Neural cell (in vitro differentiated cells): ENCODE measurements around the gene SDF4.

Experiments
- CTCF ChIP-seq: fragments of 450-650 bp; IDR thresholded peaks from 2 replicates; pipeline ENCODE4 v1.5.1; 2014; ENCODE audit warnings: antibody characterized with exemption, mild to moderate bottlenecking, moderate library complexity; ENCODE audit not compliant: poor library complexity, severe bottlenecking
- EZH2 ChIP-seq: fragments of 200-600, 300-800 bp; shearing (Covaris generic), sonication (generic); IDR thresholded peaks from 2 replicates; pipeline ENCODE4 v1.6.1; 2014; ENCODE audit warnings: antibody characterized with exemption, low read length, borderline replicate concordance, mild to moderate bottlenecking; ENCODE audit not compliant: insufficient read depth, poor library complexity, severe bottlenecking
- MXI1 ChIP-seq: fragments of 450-650 bp; conservative IDR thresholded peaks from 2 replicates; pipeline ENCODE4 v1.6.1; 2014; ENCODE audit warnings: antibody characterized with exemption, mild to moderate bottlenecking; ENCODE audit not compliant: poor library complexity, severe bottlenecking
- POLR2AphosphoS5 ChIP-seq: IDR thresholded peaks from 2 replicates; pipeline ENCODE4 v1.6.1; 2012
- RAD21 ChIP-seq: fragments of 450-650 bp; conservative IDR thresholded peaks from 2 replicates; pipeline ENCODE4 v1.6.1; 2014; ENCODE audit warnings: antibody characterized with exemption, mild to moderate bottlenecking, moderate library complexity
- SMC3 ChIP-seq: fragments of 450-650 bp; conservative IDR thresholded peaks from 2 replicates; pipeline ENCODE4 v1.6.1; 2014; ENCODE audit warnings: antibody characterized with exemption, mild to moderate bottlenecking, moderate library complexity; ENCODE audit not compliant: poor library complexity

GRCh38 chr1:1179346-1179982 is 52.3 kb downstream of the SDF4 start:
- TF ChIP-seq SMC3, result no peak
- TF ChIP-seq CTCF, result no peak
- no peak for TF ChIP-seq MXI1
- TF ChIP-seq POLR2AphosphoS5, result no peak
- no peak for TF ChIP-seq EZH2
- TF ChIP-seq RAD21, result no peak
